CD4-positive, alpha-beta memory T cell (primary cell): Measurements from ENCODE around the gene MYBL2. TPM values are rescaled to one million over a fixed set of nuclear protein-coding genes. Genes with fewer than 3 reads are reported as not detected.
A peak's percentile ranks its signal among the peaks of the same experiment; 100 is the strongest.

Experiments
- CTCF ChIA-PET: fragments of 350-600 bp; sonication (Branson Sonifier 250); formaldehyde crosslinking; loops from one replicate; lab custom pipeline; 2021; ENCODE audit warnings: inconsistent platforms; ENCODE audit not compliant: partially characterized antibody; lab: Charles Lee
- POLR2A ChIA-PET: fragments of 350-600 bp; sonication (Branson Sonifier 250); formaldehyde crosslinking; loops from one replicate; lab custom pipeline; 2021; ENCODE audit not compliant: partially characterized antibody; lab: Charles Lee
- DNase-seq, 5 donors: peaks; one replicate each; pipeline versions ENCODE4 v3.0.0 to v3.0.0-alpha.2; 2020 to 2022; ENCODE audit warnings: mixed read lengths in 1 of 5
- H3K27ac ChIP-seq: one replicate; pipeline ENCODE4 v1.7.0; 2013; ENCODE audit warnings: low read depth, low read length
- H3K27me3 ChIP-seq: 2 replicates; pipeline ENCODE4 v1.7.0; 2013; ENCODE audit warnings: mild to moderate bottlenecking, low read length, moderate library complexity; ENCODE audit not compliant: insufficient read depth
- H3K36me3 ChIP-seq: 2 replicates; pipeline ENCODE4 v1.7.0; 2013; ENCODE audit warnings: mild to moderate bottlenecking, low read length, moderate library complexity; ENCODE audit not compliant: insufficient read depth
- H3K4me1 ChIP-seq: 2 replicates; pipeline ENCODE4 v1.7.0; 2013; ENCODE audit warnings: mild to moderate bottlenecking, low read length, moderate library complexity; ENCODE audit not compliant: insufficient read depth
- H3K4me3 ChIP-seq, 2 donors: one replicate each; pipeline ENCODE4 v1.7.0; 2013; ENCODE audit warnings: low read length in 2 of 2, mild to moderate bottlenecking in 1 of 2
- H3K9me3 ChIP-seq, 2 donors: one replicate each; pipeline ENCODE4 v1.7.0; 2013; ENCODE audit warnings: low read length in 2 of 2, control low read depth in 1 of 2; ENCODE audit not compliant: control insufficient read depth in 1 of 2
- H3K27ac Mint-ChIP-seq, 7 donors: one replicate each; pipeline ENCODE4 v1.8.0; 2020 to 2021; ENCODE audit warnings: mixed read lengths in 7 of 7, mild to moderate bottlenecking in 6 of 7, inconsistent platforms in 3 of 7, moderate library complexity in 3 of 7
- H3K27me3 Mint-ChIP-seq, 2 donors: one replicate each; pipeline ENCODE4 v1.8.0; 2020 to 2021; ENCODE audit warnings: mixed read lengths in 2 of 2
- H3K36me3 Mint-ChIP-seq, 2 donors: one replicate each; pipeline ENCODE4 v1.8.0; 2020 to 2021; ENCODE audit warnings: mixed read lengths in 2 of 2, inconsistent platforms in 1 of 2, mild to moderate bottlenecking in 1 of 2
- H3K4me1 Mint-ChIP-seq, 4 donors: one replicate each; pipeline ENCODE4 v1.8.0; 2020 to 2021; ENCODE audit warnings: mixed read lengths in 4 of 4, mild to moderate bottlenecking in 1 of 4
- H3K4me3 Mint-ChIP-seq, 8 donors: one replicate each; pipeline ENCODE4 v1.8.0; 2020 to 2021; ENCODE audit warnings: mixed read lengths in 8 of 8, mild to moderate bottlenecking in 7 of 8, moderate library complexity in 6 of 8, inconsistent platforms in 3 of 8
- H3K9me3 Mint-ChIP-seq, 8 donors: one replicate each; pipeline ENCODE4 v1.8.0; 2020 to 2021; ENCODE audit warnings: mixed read lengths in 8 of 8, mild to moderate bottlenecking in 5 of 8, inconsistent platforms in 3 of 8, moderate library complexity in 1 of 8
- intact Hi-C: fragments of 100-400 bp; cut with micrococcal nuclease; formaldehyde crosslinking; loops from one replicate; pipeline ENCODE4 v1.15.1; 2023
- polyA plus RNA-seq, 2 donors: library from polyadenylated mRNA; unstranded; fragments of 300-500 nt; fragmentation: Illumina TruSeq; gene quantifications; one replicate each; pipeline ENCODE4 v1.2.3, GENCODE V29; 2021
- total RNA-seq, 2 experiments: library from RNA; stranded (reverse); gene quantifications; one replicate each; pipeline ENCODE4 v1.2.3, GENCODE V29; 2021

Gene MYBL2
- total and polyA plus RNA-seq, 4 experiments from 2014 or later: 0.11 to 0.22 TPM; not detected in 2

DNA sequence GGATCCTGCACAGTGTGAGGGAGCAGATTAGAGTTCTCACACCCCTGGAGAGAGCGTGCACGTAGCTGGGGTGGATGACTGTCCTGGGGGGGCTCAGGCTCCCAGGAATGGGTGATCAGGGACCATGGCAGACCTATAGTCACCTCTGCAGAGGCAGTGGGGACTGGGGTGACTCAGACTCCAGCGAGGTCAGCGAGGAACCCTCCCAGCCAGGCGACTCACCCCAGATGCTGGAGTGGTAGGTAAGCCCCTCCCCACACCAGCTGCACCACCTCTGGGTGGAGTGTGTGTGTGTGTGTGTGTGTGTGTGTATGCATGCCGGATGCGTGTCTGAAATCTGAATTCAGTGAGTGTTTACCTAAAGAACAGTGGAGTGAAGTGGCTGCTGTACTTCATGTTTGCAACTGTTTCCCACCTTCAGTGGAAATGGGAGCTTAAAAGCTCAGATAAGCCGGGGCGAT is 77.3 kb downstream of the MYBL2 start:
- Mint-ChIP-seq H3K27ac (no peak overlapping the region), H3K9me3 (no peaks in the 10 kb centered on the region), H3K27me3 (peaks cover 4 to 7% of the 10 kb centered on the region in 2 donors), H3K4me3 (no peak overlapping the region), H3K36me3 (no peaks in the 10 kb centered on the region), H3K4me1 (no peaks in the 10 kb centered on the region)
- Histone ChIP-seq H3K4me1 (no peaks in the 10 kb centered on the region), H3K27me3 (no peaks in the 10 kb centered on the region), H3K9me3 (no peaks in the 10 kb centered on the region), H3K36me3 (no peaks in the 10 kb centered on the region), H3K27ac (no peak overlapping the region), H3K4me3 (no peak overlapping the region)
- POLR2A ChIA-PET: no interaction called here
- no peak for DNase-seq
- CTCF ChIA-PET: no interaction called here
- intact Hi-C loops: no loop called here

DNA sequence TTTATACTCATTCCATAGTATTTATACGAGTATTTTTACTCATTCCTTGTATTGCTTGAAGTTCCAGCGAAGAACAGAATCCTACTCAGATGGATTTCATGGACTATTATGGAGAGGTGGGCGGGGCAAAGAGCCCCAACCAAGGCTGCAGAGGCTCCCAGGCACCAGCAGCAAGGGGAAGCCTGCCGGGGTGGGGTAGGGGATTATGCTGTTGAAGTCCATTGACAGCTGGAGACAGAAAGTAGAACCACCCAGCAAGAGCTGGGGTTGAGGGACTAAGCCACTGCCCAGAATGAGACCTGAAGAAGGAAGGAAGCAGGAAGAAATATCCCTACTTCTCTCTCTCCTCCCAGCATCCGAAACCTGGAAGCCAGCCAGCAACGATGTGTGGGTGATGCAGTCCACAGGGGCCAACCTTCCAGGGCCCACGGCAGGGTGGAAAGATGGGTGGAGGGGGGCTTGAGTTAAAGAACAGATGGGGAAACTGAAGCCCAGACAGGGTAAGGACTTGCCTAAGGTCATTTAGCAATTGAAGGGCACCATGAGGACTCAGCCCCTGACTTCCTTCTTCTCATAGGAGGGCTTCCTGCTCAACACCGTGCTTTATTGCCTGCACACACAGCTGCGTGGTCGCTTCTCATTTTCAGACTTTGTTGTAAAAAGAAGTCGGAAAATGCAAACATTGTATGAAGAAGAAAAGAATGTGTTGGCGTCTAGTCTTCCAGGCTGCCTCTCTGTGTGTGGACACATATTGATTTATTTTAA is 78.2 kb downstream of the MYBL2 start:
- DNase-seq: no peak
- Histone ChIP-seq H3K9me3 (no peaks in the 10 kb centered on the region), H3K27ac (no peak overlapping the region), H3K4me1 (peaks cover 7% of the 10 kb centered on the region), H3K36me3 (no peaks in the 10 kb centered on the region), H3K27me3 (no peaks in the 10 kb centered on the region), H3K4me3 (no peak overlapping the region)
- Mint-ChIP-seq H3K36me3 (no peaks in the 10 kb centered on the region), H3K9me3 (no peaks in the 10 kb centered on the region), H3K4me3 (no peak overlapping the region), H3K4me1 (peaks cover 0 to 4% (median 2%) of the 10 kb centered on the region in 4 donors), H3K27ac (no peak overlapping the region), H3K27me3 (peaks cover 4 to 9% of the 10 kb centered on the region in 2 donors)
- CTCF ChIA-PET: interaction anchor here (1.0 kb wide), 1 partner anchor 335 kb away, joined by 3 read pairs; no protein-coding TSS in a partner anchor
- intact Hi-C loops: no loop called here
- POLR2A ChIA-PET: no interaction called here

DNA sequence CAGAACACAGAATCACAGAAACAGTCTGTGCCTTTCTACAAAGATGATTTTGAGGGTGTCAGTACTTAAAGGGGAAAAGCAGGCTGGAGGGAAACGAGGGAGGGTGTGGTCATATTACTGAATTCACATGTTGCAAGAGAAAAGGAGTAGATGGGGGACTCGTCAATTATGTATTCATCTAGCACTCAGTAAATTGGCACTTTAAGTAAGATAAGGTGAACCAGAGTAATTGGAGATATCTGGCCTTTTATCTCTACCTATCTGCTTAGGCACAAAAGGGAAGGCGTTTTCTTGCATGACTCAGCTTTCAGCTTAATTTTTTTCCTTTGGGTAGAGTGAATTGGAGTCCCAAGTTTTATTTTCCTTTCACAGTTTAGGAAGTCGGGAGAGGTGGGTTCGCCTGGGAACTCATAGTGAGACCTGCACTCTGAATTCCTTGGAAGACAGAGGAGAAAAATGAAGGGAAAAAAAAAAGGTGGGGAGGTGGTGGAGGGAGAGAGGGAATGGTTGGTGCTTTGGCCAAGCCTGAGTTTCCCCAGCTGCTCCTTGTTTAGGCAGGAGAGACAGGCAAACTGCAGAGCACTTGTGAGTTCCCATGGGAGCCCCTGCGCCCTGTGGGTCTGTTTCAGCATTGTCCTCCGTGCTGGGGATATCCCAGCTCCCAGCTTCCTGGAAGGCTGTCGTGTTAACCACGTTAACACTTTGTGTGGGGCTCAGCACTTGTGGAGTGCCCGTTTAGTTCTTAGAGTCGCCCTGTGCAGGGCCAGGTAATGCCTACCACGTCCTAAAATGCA is 79.6 kb downstream of the MYBL2 start:
- intact Hi-C loops: no loop called here

DNA sequence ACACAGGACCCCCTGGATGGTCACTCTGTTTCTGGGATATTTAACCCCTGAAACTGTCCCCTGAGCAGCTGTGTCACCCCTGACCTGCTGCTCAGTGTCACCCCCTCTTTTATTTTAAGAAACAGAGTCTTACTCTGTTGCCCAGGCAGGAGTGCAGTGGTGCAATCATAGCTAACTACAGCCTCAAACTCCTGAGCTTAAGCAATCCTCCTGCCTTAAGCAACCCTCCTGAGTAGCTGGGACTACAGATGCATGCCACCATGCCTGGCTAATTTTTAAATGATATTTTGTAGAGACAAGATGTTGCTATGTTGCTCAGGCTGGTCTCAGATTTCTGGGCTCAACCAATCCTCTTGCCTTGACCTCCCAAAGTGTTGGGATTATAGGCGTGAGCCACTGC is 81.4 kb downstream of the MYBL2 start:
- Histone ChIP-seq H3K4me1 (peaks cover 30% of the 10 kb centered on the region), H3K9me3 (no peaks in the 10 kb centered on the region), H3K27ac (no peak overlapping the region), H3K4me3 (no peak overlapping the region), H3K27me3 (no peaks in the 10 kb centered on the region), H3K36me3 (no peaks in the 10 kb centered on the region)
- Mint-ChIP-seq H3K9me3 (no peaks in the 10 kb centered on the region), H3K4me1 (peaks cover 19 to 31% (median 21%) of the 10 kb centered on the region in 4 donors), H3K36me3 (no peaks in the 10 kb centered on the region), H3K27ac (peak overlapping the region in 1 of 7 donors; percentile 2), H3K4me3 (no peak overlapping the region), H3K27me3 (peaks cover 3 to 20% of the 10 kb centered on the region in 2 donors)
- DNase-seq: no peak
- CTCF ChIA-PET: interaction anchor here (1.1 to 11.1 kb wide), 4 partner anchors 13 to 441 kb away, joined by 3 to 143 read pairs (median 12); no protein-coding TSS in a partner anchor
- POLR2A ChIA-PET: no interaction called here
- intact Hi-C loops: loop anchor here (2.0 kb wide), 1 partner anchor 299 kb away; no protein-coding TSS in a partner anchor

More for the DNA sequence above, 79.6 kb downstream of the MYBL2 start:
- no peak for DNase-seq
- Histone ChIP-seq H3K27ac (no peak overlapping the region), H3K36me3 (no peaks in the 10 kb centered on the region), H3K4me1 (peaks cover 18% of the 10 kb centered on the region), H3K9me3 (no peaks in the 10 kb centered on the region), H3K4me3 (no peak overlapping the region), H3K27me3 (no peaks in the 10 kb centered on the region)
- POLR2A ChIA-PET: no interaction called here
- CTCF ChIA-PET: interaction anchor here (11.1 kb wide), 1 partner anchor 335 kb away, joined by 143 read pairs; no protein-coding TSS in a partner anchor
- no peak overlapping the region for H3K4me3 Mint-ChIP-seq
- H3K36me3 Mint-ChIP-seq: no peaks in the 10 kb centered on the region
- H3K4me1 Mint-ChIP-seq: peaks cover 10 to 16% (median 12%) of the 10 kb centered on the region in 4 donors
- H3K9me3 Mint-ChIP-seq: no peaks in the 10 kb centered on the region
- H3K27me3 Mint-ChIP-seq: peaks cover 3 to 17% of the 10 kb centered on the region in 2 donors
- H3K27ac Mint-ChIP-seq: peak overlapping the region in 1 of 7 donors; percentile 25

DNA sequence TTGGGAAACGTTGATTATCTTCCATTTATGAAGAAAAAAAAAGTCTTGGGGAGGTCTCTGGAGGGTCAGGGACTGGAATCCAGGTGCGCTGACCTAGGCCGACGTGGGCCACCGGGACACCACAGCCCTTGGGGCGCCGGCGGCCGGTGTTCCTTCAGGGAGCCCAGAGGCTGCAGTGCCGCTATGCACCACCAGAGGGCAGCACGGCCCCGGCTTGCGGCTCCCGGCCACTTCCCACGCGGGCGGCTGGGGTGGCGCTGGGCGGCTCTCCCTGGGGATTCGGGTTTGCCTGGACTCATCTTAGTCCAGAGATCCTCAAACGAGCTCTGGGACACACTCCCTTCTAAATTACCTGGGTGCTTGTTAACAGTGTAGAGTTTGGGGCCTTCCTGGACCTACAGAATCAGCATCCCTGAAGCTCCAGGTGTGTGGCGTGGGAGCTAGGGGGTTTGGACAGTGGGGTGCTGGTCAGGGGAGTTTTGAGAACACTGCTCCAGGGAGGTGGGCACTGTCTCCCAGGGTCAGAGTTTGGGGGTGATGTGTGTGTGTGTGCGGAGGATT is 82.9 kb downstream of the MYBL2 start:
- no peak overlapping the region for H3K4me3 ChIP-seq
- peaks cover 30% of the 10 kb centered on the region for H3K4me1 ChIP-seq
- Mint-ChIP-seq H3K4me1 (peaks cover 19 to 31% (median 21%) of the 10 kb centered on the region in 4 donors), H3K9me3 (no peaks in the 10 kb centered on the region), H3K27me3 (peaks cover 3 to 22% of the 10 kb centered on the region in 2 donors), H3K27ac (peak overlapping the region in 2 of 7 donors; percentile 62 to 66), H3K4me3 (peak overlapping the region in 1 of 8 donors; percentile 37), H3K36me3 (no peaks in the 10 kb centered on the region)
- no peak overlapping the region for H3K27ac ChIP-seq
- ChIA-PET POLR2A (no interaction called here), CTCF (interaction anchor here (0.5 to 11.1 kb wide), 28 partner anchors 10 to 440 kb away, joined by 3 to 143 read pairs (median 4); no protein-coding TSS in a partner anchor)
- no peaks in the 10 kb centered on the region for H3K9me3 ChIP-seq
- intact Hi-C loops: loop anchor here (2.0 kb wide), 2 partner anchors 301 to 441 kb away; no protein-coding TSS in a partner anchor
- H3K27me3 ChIP-seq: no peaks in the 10 kb centered on the region
- H3K36me3 ChIP-seq: no peaks in the 10 kb centered on the region
- DNase-seq: peak; percentile 59 to 78 (median 62)

DNA sequence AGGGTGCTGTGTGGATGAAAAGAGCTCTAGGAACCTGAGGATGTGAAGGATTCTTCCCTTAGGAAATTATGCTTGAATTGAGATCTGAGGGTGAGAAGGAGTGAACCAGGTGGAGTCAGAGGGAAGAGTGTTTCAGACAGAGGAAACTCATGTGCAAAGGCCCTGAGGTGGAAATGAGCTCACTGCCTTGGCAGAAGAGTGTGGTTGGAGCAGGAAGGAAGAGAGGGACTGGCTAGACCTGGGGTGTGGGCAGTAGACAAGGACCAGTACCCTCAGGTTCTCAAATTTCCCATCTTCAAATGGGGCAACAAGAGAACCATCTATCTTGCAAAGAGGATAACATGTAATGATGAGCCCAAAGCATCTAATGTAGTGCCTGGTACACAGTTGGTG is 83.9 kb downstream of the MYBL2 start:
- peak overlapping the region in 2 of 7 donors; percentile 58 to 78 for H3K27ac Mint-ChIP-seq
- Histone ChIP-seq H3K9me3 (no peaks in the 10 kb centered on the region), H3K4me3 (no peak overlapping the region), H3K4me1 (peaks cover 30% of the 10 kb centered on the region), H3K36me3 (no peaks in the 10 kb centered on the region), H3K27me3 (no peaks in the 10 kb centered on the region), H3K27ac (no peak overlapping the region)
- H3K27me3 Mint-ChIP-seq: peaks cover 3 to 22% of the 10 kb centered on the region in 2 donors
- H3K4me1 Mint-ChIP-seq: peaks cover 19 to 31% (median 21%) of the 10 kb centered on the region in 4 donors
- intact Hi-C loops: loop anchor here (2.0 kb wide), 1 partner anchor 440 kb away; no protein-coding TSS in a partner anchor
- peak overlapping the region in 1 of 8 donors; percentile 0 for H3K4me3 Mint-ChIP-seq
- H3K9me3 Mint-ChIP-seq: no peaks in the 10 kb centered on the region
- CTCF ChIA-PET: interaction anchor here (1.0 to 11.1 kb wide), 17 partner anchors 10 to 439 kb away, joined by 3 to 143 read pairs (median 4); no protein-coding TSS in a partner anchor
- DNase-seq: no peak
- H3K36me3 Mint-ChIP-seq: no peaks in the 10 kb centered on the region
- POLR2A ChIA-PET: no interaction called here
